Measurements from ENCODE around the gene TAOK1. TPM values are rescaled to one million over a fixed set of nuclear protein-coding genes. Genes with fewer than 3 reads are reported as not detected.
"Not testable (repeated sequence)": the region's sequence is repeated elsewhere in the genome, so short reads cannot be mapped to it uniquely, and the experiment has no call there.

The TAOK1 gene
- total RNA-seq, 1 experiment from 2014 or later: 85.5 TPM

DNA sequence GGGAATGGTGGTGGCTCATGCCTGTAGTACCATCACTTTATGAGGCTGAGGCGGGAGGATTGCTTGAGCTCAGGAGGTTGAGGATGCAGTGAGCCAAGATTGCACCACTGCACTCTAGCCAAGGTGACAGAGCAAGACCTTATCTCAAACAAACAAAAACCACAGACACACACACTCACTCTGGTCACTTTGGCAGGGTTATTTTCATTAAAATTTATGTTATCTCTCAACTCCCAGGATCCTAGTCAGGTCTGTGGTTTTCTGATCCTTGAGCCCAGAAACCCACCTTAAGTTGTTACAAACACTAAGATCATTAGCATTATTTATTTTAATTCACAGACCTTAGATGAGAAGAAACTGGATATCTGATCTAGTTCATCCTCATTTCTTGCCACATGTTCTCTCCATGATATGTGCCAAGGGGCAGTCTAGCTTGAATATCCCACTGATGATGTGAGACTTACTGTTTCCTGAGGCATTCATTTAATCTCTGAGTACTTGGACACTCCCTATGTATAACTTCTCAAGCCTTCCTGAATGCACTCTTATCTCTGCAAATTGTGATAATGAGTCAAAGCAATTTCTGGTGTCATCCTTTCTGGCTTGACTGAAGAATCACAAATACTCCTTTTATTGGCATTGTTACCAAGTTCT lies 167.0 kb downstream of the TAOK1 start:
- intact Hi-C loops (cut with micrococcal nuclease; ENCODE audit: unreplicated experiment): no loop called here
- no TSS peak for BruUV-seq (replicated peaks)
- DNase-seq (ENCODE audit: low spot score): no peak
- ChIA-PET POLR2A (ENCODE audit: low non-redundant PET) (no interaction called here), CTCF (no interaction called here)
- no peaks in the 10 kb centered on the region for H3K4me1 ChIP-seq (ENCODE audit: insufficient read depth, low read length, poor library complexity, severe bottlenecking)
- no peaks in the 10 kb centered on the region for H3K36me3 ChIP-seq (ENCODE audit: insufficient read depth, low read length, poor library complexity, severe bottlenecking)
- no peak overlapping the region for H3K4me3 ChIP-seq (ENCODE audit: low read depth, low read length, poor library complexity, severe bottlenecking)
- H3K27me3 ChIP-seq (replicated peaks; ENCODE audit: insufficient read depth, low read depth, low read length, poor library complexity): no peaks in the 10 kb centered on the region
- no peaks in the 10 kb centered on the region for H3K9me3 ChIP-seq (ENCODE audit: low read depth, low read length, poor library complexity, severe bottlenecking)
- H3K27ac ChIP-seq (ENCODE audit: low read depth, low read length, poor library complexity, severe bottlenecking): no peak overlapping the region
- TF ChIP-seq CTCF (conservative IDR thresholded peaks at IDR 0.05; ENCODE audit: low read depth, low read length) (no peak), EZH2 (IDR thresholded peaks at IDR 0.05; ENCODE audit: borderline replicate concordance, low read depth, low read length, poor library complexity, severe bottlenecking) (no peak)

DNA sequence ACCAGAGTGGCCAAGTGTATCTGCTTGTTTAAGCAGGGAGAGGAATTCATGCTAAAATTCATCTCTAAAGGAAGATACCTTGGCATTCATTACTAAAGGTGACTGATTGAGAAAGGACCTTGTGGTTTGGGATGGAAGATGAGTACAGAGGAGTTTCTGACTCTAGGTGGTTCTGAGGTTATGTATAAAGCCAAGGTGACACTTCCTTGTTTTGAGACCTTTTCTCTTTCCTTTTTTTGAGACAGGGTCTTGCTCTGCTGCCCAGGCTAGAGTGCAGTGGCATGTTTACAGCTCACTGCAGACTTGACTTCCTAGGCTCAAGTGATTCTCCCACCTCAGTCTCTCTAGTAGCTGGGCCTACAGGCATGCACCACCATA lies 167.6 kb downstream of the TAOK1 start:
- Histone ChIP-seq H3K4me3 (ENCODE audit: low read depth, low read length, poor library complexity, severe bottlenecking) (no peak overlapping the region), H3K36me3 (ENCODE audit: insufficient read depth, low read length, poor library complexity, severe bottlenecking) (no peaks in the 10 kb centered on the region), H3K4me1 (ENCODE audit: insufficient read depth, low read length, poor library complexity, severe bottlenecking) (no peaks in the 10 kb centered on the region), H3K27me3 (replicated peaks; ENCODE audit: insufficient read depth, low read depth, low read length, poor library complexity) (no peaks in the 10 kb centered on the region), H3K9me3 (ENCODE audit: low read depth, low read length, poor library complexity, severe bottlenecking) (no peaks in the 10 kb centered on the region), H3K27ac (ENCODE audit: low read depth, low read length, poor library complexity, severe bottlenecking) (no peak overlapping the region)
- TF ChIP-seq CTCF (conservative IDR thresholded peaks at IDR 0.05; ENCODE audit: low read depth, low read length): no peak
- TF ChIP-seq EZH2 (IDR thresholded peaks at IDR 0.05; ENCODE audit: borderline replicate concordance, low read depth, low read length, poor library complexity, severe bottlenecking): no peak
- ChIA-PET CTCF (no interaction called here), POLR2A (ENCODE audit: low non-redundant PET) (no interaction called here)
- DNase-seq (ENCODE audit: low spot score): no peak
- no TSS peak for BruUV-seq (replicated peaks)
- intact Hi-C loops (cut with micrococcal nuclease; ENCODE audit: unreplicated experiment): no loop called here

DNA sequence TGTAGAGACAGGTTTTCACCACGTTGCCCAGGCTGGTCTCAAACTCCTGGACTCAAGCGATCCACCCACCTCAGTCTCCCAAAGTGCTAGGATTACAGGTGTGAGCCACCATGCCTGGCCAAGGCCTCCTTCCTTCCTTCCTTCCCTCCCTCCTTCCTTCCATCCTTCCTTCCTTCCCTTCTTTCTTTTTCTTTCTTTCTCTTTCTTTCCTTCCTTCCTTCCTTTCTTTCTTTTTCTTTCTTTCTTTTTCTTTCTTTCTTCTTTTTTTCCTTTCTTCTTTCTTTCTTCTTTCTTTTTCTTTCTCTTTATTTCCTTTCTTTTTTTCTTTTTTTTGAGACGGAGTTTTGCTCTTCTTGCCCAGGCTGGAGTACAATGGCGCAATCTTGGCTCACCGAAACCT lies 168.0 kb downstream of the TAOK1 start:
- H3K36me3 ChIP-seq (ENCODE audit: insufficient read depth, low read length, poor library complexity, severe bottlenecking); POLR2A ChIA-PET (ENCODE audit: low non-redundant PET); DNase-seq (ENCODE audit: low spot score); H3K9me3 ChIP-seq (ENCODE audit: low read depth, low read length, poor library complexity, severe bottlenecking); CTCF ChIA-PET; intact Hi-C loops (cut with micrococcal nuclease; ENCODE audit: unreplicated experiment); H3K27ac ChIP-seq (ENCODE audit: low read depth, low read length, poor library complexity, severe bottlenecking); H3K4me3 ChIP-seq (ENCODE audit: low read depth, low read length, poor library complexity, severe bottlenecking); BruUV-seq (replicated peaks); H3K4me1 ChIP-seq (ENCODE audit: insufficient read depth, low read length, poor library complexity, severe bottlenecking); H3K27me3 ChIP-seq (replicated peaks; ENCODE audit: insufficient read depth, low read depth, low read length, poor library complexity): not testable (repeated sequence)

DNA sequence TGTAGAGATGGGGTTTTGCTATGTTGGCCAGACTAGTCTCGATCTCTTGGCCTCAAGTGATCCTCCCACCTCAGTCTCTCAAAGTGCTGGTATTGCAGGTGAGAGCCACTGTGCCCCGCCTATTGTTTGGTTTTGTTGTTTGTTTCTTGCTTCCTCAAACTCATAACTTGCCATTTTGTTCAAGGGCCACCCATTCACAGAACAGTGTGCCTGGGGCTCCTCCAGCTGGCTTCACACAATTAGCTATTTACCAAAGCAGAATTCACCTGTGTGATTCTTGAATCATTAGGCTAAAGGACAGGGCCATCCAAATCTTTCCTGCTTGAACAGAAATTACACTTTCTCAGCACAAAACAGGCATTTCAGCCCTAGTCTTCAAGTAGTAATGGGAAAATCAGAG lies 169.5 kb downstream of the TAOK1 start:
- no TSS peak for BruUV-seq (replicated peaks)

More for the DNA sequence above, 169.5 kb downstream of the TAOK1 start:
- POLR2A ChIA-PET (ENCODE audit: low non-redundant PET): interaction anchor here (0.7 kb wide), 1 partner anchor 10 kb away, joined by 3 read pairs; no protein-coding TSS in a partner anchor
- CTCF ChIA-PET: no interaction called here
- H3K36me3 ChIP-seq (ENCODE audit: insufficient read depth, low read length, poor library complexity, severe bottlenecking): no peaks in the 10 kb centered on the region
- no peak overlapping the region for H3K27ac ChIP-seq (ENCODE audit: low read depth, low read length, poor library complexity, severe bottlenecking)
- intact Hi-C loops (cut with micrococcal nuclease; ENCODE audit: unreplicated experiment): loop anchor here (10.0 kb wide), 1 partner anchor 65 kb away; the partner anchor contains the start of gene CORO6
- DNase-seq (ENCODE audit: low spot score): no peak
- no peak overlapping the region for H3K4me3 ChIP-seq (ENCODE audit: low read depth, low read length, poor library complexity, severe bottlenecking)
- TF ChIP-seq EZH2 (IDR thresholded peaks at IDR 0.05; ENCODE audit: borderline replicate concordance, low read depth, low read length, poor library complexity, severe bottlenecking) (no peak), CTCF (conservative IDR thresholded peaks at IDR 0.05; ENCODE audit: low read depth, low read length) (no peak)
- H3K9me3 ChIP-seq (ENCODE audit: low read depth, low read length, poor library complexity, severe bottlenecking): no peaks in the 10 kb centered on the region
- no peaks in the 10 kb centered on the region for H3K27me3 ChIP-seq (replicated peaks; ENCODE audit: insufficient read depth, low read depth, low read length, poor library complexity)
- H3K4me1 ChIP-seq (ENCODE audit: insufficient read depth, low read length, poor library complexity, severe bottlenecking): no peaks in the 10 kb centered on the region
